Occipital lobe (tissue), 2 donors: ENCODE data around the gene DUSP5. TPM values are rescaled to one million over a fixed set of nuclear protein-coding genes. Genes with fewer than 3 reads are reported as not detected.
"Not testable (repeated sequence)": the region's sequence is repeated elsewhere in the genome, so short reads cannot be mapped to it uniquely, and the experiment has no call there.

Source experiments
- DNase-seq: peaks from one replicate; lab custom pipeline; 2025; lab: John Stamatoyannopoulos, UW
- total RNA-seq: library from RNA; depleted of rRNA; stranded (reverse); fragments of >200 nt; gene quantifications from one replicate; pipeline ENCODE4 v1.2.3, GENCODE V29; 2014

Gene DUSP5
- total RNA-seq, 1 donor from 2014 or later: 4.7 TPM

- no peak for DNase-seq
Measured at GRCh38 chr10:110514848-110515247, 17.1 kb downstream of the DUSP5 start.

GRCh38 chr10:110516815-110517492 lies 19.2 kb downstream of the DUSP5 start:
- DNase-seq: no peak

GRCh38 chr10:110522365-110522988 lies 24.8 kb downstream of the DUSP5 start:
- DNase-seq: no peak

- DNase-seq: no peak
Measured at GRCh38 chr10:110523736-110524135, 26.0 kb downstream of the DUSP5 start.

GRCh38 chr10:110524179-110524858 lies 26.6 kb downstream of the DUSP5 start:
- DNase-seq: no peak

GRCh38 chr10:110524859-110525232 lies 27.1 kb downstream of the DUSP5 start:
- no peak for DNase-seq

GRCh38 chr10:110525349-110526260 lies 27.9 kb downstream of the DUSP5 start:
- DNase-seq: no peak

- no peak for DNase-seq
Measured at GRCh38 chr10:110527731-110528171, 30.0 kb downstream of the DUSP5 start.

GRCh38 chr10:110528224-110528996 lies 30.7 kb downstream of the DUSP5 start:
- DNase-seq: no peak

GRCh38 chr10:110528997-110529524 lies 31.4 kb downstream of the DUSP5 start:
- not testable (repeated sequence) for DNase-seq

- DNase-seq: no peak
Measured at GRCh38 chr10:110529596-110530011, 31.9 kb downstream of the DUSP5 start.

- DNase-seq: no peak
Measured at GRCh38 chr10:110530131-110530831, 32.6 kb downstream of the DUSP5 start.

GRCh38 chr10:110531687-110532086 lies 34.0 kb downstream of the DUSP5 start:
- DNase-seq: no peak

- not testable (repeated sequence) for DNase-seq
Measured at GRCh38 chr10:110532628-110533027, 34.9 kb downstream of the DUSP5 start.

- DNase-seq: no peak
Measured at GRCh38 chr10:110533149-110533548, 35.4 kb downstream of the DUSP5 start.

GRCh38 chr10:110534571-110534970 lies 36.9 kb downstream of the DUSP5 start:
- DNase-seq: no peak

- no peak for DNase-seq
Measured at GRCh38 chr10:110535958-110536891, 38.5 kb downstream of the DUSP5 start.

GRCh38 chr10:110539091-110539490 lies 41.4 kb downstream of the DUSP5 start:
- no peak for DNase-seq

- DNase-seq: no peak
Measured at GRCh38 chr10:110540031-110540430, 42.3 kb downstream of the DUSP5 start.
